Glomerular visceral epithelial cell (primary cell): Measurements from ENCODE around the gene FAM131C.
A peak's percentile ranks its signal among the peaks of the same experiment; 100 is the strongest.
"Not testable (repeated sequence)": the region's sequence is repeated elsewhere in the genome, so short reads cannot be mapped to it uniquely, and the experiment has no call there.

ENCODE experiments used
- DNase-seq: peaks from one replicate; pipeline ENCODE4 v3.0.0-alpha.2; 2016; ENCODE audit errors: extremely low spot score

The FAM131C gene

GRCh38 chr1:16061266-16061665 lies 12.2 kb downstream of the FAM131C start:
- no peak for DNase-seq

GRCh38 chr1:16058394-16059120 lies 14.9 kb downstream of the FAM131C start:
- not testable (repeated sequence) for DNase-seq

DNA sequence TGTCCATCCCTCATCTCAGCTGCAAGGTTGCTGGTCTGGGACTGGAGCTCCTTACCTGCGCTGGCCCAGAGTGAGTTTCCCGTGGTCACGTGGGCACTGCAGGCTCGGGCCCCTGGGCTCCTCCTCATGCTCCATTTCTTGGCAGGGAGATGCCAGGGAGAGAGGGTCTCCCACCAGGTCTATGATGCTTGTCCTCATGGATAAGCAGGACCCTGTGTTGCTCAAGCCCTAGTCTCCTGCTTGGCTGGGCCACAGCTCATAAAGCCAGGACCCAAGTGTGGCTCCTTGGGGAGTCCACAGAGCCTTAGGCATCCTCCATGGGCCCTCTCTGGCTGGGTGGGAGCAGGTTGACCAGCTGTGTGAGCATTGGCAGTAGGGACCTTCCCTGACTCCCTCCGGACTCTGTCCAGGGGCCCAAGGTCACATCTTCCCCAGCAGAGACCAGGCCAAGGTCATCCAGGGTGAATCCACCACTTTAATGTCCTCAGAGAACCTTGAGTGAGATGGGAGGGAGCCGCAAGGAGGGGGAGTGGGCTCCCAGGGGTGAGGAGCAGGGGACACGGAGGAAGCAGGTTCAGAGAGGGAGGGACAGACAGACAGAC lies 16.0 kb downstream of the FAM131C start:
- DNase-seq, result not testable (repeated sequence)

DNA sequence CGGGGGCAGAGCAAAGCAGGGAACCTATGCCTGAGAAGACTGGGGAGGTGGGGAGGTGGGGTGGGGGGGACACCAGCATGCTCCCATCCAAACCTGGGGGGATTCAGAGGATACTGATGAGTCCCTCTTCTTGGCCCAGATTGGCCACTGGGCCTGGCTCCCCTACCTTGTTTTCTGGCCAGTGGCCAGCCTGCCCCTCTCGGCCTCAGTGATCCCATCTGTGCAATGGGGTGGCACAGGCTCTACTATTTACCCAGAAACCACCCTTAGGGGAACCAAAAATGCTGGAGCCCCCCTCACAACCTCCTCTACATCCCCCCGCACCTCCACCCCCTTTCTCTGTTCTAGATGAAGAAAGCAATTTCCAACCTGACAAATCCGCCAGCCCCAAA lies 16.9 kb downstream of the FAM131C start:
- not testable (repeated sequence) for DNase-seq

DNA sequence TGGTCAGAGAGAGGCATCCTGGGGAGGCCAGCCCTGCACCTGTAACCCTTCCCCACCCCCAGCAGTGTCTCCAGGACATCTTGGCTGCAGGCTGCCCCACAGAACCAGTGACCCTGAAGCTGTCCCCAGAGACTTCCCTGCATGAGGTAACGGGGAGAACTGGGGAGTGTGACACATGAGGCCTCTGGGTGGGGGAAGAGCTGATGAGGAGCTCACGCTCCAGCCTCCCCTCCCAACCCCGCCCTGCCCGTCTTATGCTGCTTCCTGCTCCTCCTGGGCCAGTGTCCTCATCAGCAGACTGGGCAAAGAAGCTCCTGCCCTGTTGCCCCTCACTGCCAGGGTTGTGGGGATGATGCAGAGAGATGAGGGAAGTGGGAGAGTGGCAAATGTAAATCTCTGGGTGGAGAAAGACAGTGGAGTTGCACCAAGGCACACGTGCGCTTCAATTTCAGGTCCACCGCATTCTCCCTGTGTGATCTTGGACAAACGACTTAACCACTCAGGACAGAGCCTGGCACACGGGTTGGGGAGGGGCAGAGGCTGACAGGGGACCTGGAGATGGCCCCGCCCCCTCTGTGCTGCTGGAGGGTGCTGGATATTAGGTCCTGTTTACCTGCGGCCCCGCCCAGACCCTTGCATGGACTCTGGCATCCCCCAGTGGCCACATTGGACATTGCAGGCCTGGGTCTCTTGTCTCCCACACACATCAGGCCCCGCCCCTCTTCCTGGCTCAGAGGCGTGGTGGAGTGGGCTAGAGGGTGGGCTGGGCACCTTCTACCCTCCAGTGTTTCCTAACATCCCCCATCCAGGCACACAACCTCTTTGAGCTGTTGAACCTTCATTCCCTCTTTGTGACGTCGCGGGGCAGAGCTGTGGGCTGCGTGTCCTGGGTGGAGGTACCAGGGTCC lies 17.6 kb downstream of the FAM131C start:
- peak; percentile 79 for DNase-seq

DNA sequence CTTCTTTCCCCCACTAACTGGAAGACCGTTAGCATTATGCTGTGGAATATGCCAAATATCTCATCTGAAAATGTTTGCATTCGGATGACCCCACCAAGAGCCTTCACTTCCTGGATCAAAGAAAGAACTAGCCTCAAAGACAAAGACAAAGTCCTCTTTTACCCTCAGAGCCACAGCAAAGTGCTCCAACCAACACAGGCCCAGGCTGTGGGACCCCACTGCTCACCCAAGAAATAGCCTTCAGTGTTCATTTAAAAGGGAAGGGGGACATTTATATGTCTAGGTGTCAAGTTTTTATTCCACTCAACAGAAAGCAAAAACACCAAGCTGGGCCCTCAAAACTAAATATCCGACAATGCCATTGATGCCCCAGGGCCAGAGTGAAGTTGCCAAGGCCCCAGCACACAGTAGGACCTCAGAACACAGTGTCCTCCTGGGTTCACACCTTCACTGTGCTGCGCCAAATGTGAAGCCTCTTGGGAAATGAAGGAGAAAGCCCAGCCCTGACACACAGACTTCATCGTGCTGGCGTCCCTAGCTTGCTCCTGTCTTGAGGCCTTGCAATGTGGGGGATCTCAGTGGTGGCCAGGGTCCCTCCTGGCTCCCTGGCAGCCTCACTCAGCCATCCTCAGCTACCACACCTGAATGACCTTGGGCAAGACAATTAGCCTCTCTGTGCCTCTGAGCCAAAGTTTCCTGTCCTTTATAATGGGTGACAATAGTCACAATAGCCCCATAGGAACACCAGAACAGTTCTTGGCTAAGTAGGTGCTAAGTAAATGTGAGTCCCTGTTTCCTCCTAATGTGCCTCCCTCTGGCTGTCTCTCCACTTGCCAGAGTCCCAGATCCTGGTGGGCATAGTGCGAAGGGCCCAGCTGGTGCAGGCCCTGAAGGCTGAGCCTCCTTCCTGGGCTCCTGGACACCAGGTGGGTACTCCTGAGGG lies 18.6 kb downstream of the FAM131C start:
- DNase-seq, result no peak

DNA sequence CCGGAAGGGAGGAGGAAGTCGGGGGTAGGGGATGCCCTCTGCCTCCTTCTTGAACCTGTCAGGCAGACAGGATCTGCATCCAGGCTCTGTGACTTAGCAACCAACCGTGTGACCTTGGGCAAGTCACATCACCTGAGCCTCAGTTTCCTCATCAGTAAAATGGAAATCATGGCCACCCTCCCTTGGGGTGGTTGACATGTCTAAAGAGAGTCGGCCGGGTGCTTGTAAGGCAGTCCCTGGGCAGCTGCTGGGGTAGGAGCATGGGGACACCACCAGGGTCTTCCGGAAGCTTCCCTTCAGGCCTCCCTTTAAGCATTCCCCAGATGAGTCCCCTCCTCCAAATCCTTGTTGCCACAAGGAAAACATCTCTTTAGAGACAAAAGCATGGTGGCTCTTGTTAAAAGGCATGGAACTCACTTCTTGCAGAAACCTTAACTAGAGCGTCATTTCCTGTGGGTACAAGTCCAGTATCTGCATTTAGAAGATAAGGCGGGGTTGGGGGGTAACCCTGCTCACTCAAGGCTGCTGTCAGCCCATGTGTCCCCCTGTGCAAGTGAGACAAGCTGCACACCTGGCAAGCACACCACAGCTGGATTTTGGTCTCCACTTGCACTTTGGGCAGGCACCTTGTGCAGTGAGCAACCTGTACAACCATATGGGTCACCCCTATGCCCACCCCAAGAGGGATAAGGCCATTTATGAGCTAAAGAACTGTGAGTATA lies 19.5 kb downstream of the FAM131C start:
- no peak for DNase-seq

GRCh38 chr1:16051949-16052348 lies 21.5 kb downstream of the FAM131C start:
- not testable (repeated sequence) for DNase-seq

DNA sequence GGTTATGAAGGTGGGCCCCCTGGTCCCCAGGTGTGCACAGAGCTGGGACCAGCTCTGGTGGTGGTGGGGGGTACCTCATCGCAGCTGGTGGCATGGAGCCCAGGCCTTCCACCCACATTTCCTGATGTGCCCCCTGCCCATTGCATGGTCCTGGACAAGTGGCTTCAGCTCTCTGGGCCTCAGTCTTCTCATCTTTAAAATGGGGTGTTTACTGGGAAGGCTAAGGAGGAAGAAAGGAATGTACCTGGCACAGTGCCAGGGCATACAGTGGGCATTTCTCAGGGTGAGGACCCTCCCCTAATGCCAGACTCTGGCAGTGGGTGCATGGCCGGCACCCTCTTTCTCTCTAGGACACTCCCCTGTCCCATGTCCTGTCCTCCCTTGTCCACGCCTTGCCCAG lies 22.4 kb downstream of the FAM131C start:
- DNase-seq, result no peak

GRCh38 chr1:16050328-16050727 lies 23.1 kb downstream of the FAM131C start:
- DNase-seq, result no peak

GRCh38 chr1:16048573-16049189 lies 24.8 kb downstream of the FAM131C start:
- peak; percentile 30 for DNase-seq

DNA sequence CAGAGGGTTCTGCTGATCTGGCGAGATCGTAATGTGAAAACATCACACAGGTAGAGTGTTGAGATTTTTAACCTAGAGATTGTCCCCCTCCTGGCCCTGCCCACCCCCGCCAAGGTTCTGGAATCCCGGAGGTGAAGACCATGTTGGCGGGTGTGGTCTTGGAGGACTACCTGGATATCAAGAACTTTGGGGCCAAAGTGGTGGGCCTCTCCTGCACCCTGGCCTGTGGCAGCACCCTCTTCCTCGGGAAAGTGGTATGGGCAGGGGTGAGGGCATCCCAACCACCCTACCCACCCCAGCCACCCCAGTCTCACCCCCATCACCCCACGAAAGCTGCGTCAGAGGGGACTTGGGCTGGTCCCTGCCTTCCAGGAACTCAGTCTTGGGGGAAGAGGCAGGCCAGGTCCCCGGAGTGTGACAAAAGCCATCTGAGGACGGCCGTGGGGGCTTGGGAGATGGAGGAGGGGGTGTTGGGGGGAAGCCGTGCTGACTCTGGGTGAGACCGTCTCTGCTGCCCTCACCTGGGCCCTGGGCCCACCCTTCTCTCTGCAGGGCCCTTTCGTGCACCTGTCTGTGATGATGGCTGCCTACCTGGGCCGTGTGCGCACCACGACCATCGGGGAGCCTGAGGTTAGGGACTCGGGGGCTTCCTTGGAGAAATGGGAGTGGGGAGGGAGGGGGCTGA lies 25.5 kb downstream of the FAM131C start:
- DNase-seq, result no peak

- DNase-seq, result peak; percentile 24
Observed at GRCh38 chr1:16046842-16047241, 26.6 kb downstream of the FAM131C start.

DNA sequence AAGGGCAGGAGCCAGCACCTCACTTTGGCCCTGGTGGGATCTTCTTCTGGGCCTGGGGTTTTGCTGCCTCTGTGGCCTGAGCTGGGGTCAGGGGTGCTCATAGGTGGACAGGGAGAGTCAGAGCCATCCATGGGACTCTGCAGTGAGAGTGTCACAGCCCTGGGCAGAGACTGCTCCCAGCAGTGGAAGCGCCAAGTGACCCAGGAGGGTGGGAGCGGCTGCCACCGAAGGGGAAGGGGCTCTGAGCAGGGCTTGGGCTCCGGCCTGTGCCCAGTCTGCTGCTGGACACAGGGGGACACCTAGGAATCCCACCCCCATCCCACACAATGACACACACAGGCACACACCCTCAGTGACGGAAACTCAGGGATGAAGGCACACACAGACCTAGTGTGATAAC lies 29.5 kb downstream of the FAM131C start:
- DNase-seq, result no peak

GRCh38 chr1:16043521-16043920 lies 29.9 kb downstream of the FAM131C start, which contains the start of gene CLCNKB:
TSS of gene CLCNKB (plus strand) at chr1:16043782. CDS start at chr1:16044493, 711 bp downstream.
- no peak for DNase-seq

DNA sequence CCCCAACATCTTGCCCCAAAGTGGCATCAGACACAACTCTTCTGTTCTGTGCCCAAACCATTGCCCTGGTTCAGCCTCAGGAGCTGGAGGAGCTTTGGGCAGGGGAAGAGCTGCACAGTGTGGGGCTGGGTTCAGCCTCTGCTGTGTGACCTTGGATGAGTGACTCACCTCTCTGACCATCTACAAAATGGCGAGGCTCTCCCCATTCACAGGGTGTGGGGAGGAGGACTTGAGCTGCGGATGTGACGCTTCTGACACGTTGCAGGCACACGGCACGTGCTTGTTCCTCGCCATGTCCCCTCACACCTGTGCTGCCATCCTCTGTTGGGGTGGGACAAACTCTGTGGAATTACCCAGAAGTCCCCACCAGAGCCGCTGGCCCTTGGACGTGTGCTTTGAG lies 30.8 kb downstream of the FAM131C start:
- not testable (repeated sequence) for DNase-seq

GRCh38 chr1:16042096-16042495 lies 31.4 kb downstream of the FAM131C start:
- DNase-seq, result no peak

- no peak for DNase-seq
Observed at GRCh38 chr1:16041200-16041599, 32.3 kb downstream of the FAM131C start.

DNA sequence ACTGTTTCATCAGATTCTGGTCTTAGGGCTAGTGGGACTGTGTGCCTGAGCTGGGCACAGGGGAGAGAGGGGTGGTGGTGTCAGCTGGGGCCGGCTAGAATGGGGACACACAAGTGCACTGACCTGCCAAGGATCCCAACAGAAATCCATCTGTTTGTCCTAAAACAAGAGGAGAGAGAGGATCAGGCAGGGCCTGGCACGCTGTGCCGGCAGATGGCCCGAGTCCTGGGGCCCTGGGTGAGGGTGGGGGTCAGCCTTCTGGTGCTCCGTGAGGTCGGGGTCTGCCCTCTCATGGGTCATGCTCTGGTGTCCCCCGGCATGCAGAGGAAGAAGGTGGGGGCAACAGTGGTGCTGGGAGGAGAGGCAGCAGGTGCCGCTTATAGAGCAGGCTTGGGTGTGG lies 33.6 kb downstream of the FAM131C start:
- not testable (repeated sequence) for DNase-seq

- DNase-seq, result no peak
Observed at GRCh38 chr1:16038620-16038912, 34.9 kb downstream of the FAM131C start.
